Prostate gland (tissue), 2 donors: ENCODE measurements around the gene SUGCT.

Source experiments
- POLR2A ChIP-seq: fragments of 450-650 bp; IDR thresholded peaks from one replicate; pipeline ENCODE4 v1.6.1; 2016; ENCODE audit warnings: antibody characterized with exemption, mild to moderate bottlenecking
- POLR2AphosphoS5 ChIP-seq: sonication (generic); formaldehyde crosslinking; IDR thresholded peaks from one replicate; pipeline ENCODE4 v1.6.1; 2017; ENCODE audit warnings: antibody characterized with exemption
- TF ChIP-seq, protein P1 (sequence below), 4 experiments: fragments of 200-600 bp in 2 of 4; fragments of 450-650 bp in 2 of 4; sonication (generic) in 2 of 4; IDR thresholded peaks; 1 replicate in 3 of 4; 2 replicates in 1 of 4; pipeline ENCODE4 v1.5.1; 2016 to 2019; ENCODE audit warnings: antibody characterized with exemption in 4 of 4, mild to moderate bottlenecking in 2 of 4, moderate library complexity in 2 of 4

DNA sequence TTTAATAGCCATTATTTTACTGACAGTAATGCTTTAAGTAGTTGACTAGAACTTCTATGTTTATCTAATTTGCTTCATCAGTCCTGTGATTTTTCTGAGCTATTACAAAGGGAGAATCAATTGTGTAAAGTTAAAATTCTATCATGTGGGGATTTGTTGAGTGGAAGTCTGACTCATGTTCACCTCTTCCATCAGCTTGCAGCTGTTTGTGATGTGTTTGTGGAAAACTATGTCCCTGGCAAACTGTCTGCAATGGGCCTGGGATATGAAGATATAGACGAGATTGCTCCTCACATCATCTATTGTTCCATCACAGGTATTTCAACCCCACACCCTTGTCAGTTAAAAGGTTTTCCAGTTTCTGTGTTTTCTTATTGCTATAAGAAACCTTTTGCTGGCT, 59.9 kb downstream of the SUGCT start:
- TF ChIP-seq, protein P1, sequence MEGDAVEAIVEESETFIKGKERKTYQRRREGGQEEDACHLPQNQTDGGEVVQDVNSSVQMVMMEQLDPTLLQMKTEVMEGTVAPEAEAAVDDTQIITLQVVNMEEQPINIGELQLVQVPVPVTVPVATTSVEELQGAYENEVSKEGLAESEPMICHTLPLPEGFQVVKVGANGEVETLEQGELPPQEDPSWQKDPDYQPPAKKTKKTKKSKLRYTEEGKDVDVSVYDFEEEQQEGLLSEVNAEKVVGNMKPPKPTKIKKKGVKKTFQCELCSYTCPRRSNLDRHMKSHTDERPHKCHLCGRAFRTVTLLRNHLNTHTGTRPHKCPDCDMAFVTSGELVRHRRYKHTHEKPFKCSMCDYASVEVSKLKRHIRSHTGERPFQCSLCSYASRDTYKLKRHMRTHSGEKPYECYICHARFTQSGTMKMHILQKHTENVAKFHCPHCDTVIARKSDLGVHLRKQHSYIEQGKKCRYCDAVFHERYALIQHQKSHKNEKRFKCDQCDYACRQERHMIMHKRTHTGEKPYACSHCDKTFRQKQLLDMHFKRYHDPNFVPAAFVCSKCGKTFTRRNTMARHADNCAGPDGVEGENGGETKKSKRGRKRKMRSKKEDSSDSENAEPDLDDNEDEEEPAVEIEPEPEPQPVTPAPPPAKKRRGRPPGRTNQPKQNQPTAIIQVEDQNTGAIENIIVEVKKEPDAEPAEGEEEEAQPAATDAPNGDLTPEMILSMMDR (IDR thresholded peaks at IDR 0.05), result no peak
- TF ChIP-seq POLR2A, result no peak
- TF ChIP-seq POLR2AphosphoS5, result no peak
